GM19193 (cell line): ENCODE measurements around the gene PRSS1.

Source experiments
- POLR2A ChIP-seq: IDR thresholded peaks from 4 replicates; pipeline ENCODE4 v1.6.1; 2011; ENCODE audit not compliant: insufficient read depth, insufficient read length; ENCODE audit errors: extremely low read depth

PRSS1 gene

GRCh38 chr7:142749218-142749993 lies at the start of gene PRSS1:
TSS of gene PRSS1 (plus strand) at chr7:142749472. CDS start at chr7:142749485, 13 bp downstream.
- TF ChIP-seq POLR2A = no peak

GRCh38 chr7:142703655-142704305 lies 45.5 kb upstream of the PRSS1 start:
- TF ChIP-seq POLR2A = no peak

GRCh38 chr7:142709921-142710320 lies 39.4 kb upstream of the PRSS1 start:
- no peak for TF ChIP-seq POLR2A

GRCh38 chr7:142711196-142711595 lies 38.1 kb upstream of the PRSS1 start:
- TF ChIP-seq POLR2A = no peak

GRCh38 chr7:142711746-142712616 lies 37.3 kb upstream of the PRSS1 start:
- TF ChIP-seq POLR2A = no peak

GRCh38 chr7:142712617-142712957 lies 36.7 kb upstream of the PRSS1 start:
- no peak for TF ChIP-seq POLR2A

- no peak for TF ChIP-seq POLR2A
These were observed 34.9 kb upstream of the PRSS1 start for GRCh38 chr7:142714375-142714774.

GRCh38 chr7:142716596-142716995 lies 32.7 kb upstream of the PRSS1 start:
- no peak for TF ChIP-seq POLR2A

GRCh38 chr7:142717453-142717852 lies 31.8 kb upstream of the PRSS1 start:
- no peak for TF ChIP-seq POLR2A

- no peak for TF ChIP-seq POLR2A
These were observed 31.0 kb upstream of the PRSS1 start for GRCh38 chr7:142718313-142718712.

GRCh38 chr7:142720172-142720773 lies 29.0 kb upstream of the PRSS1 start:
- no peak for TF ChIP-seq POLR2A

GRCh38 chr7:142720986-142721385 lies 28.3 kb upstream of the PRSS1 start:
- no peak for TF ChIP-seq POLR2A

- TF ChIP-seq POLR2A = no peak
These were observed 27.0 kb upstream of the PRSS1 start for GRCh38 chr7:142722248-142722794.

- no peak for TF ChIP-seq POLR2A
These were observed 16.0 kb upstream of the PRSS1 start for GRCh38 chr7:142733271-142733670.
